ENCODE measurements around the gene SLC46A1. TPM values are rescaled to one million over a fixed set of nuclear protein-coding genes. Genes with fewer than 3 reads are reported as not detected.
A peak's percentile ranks its signal among the peaks of the same experiment; 100 is the strongest.

SLC46A1 gene
- total RNA-seq, 1 donor from 2014 or later, result 6.3 TPM

GRCh38 chr17:28425206-28425605 is 19.2 kb upstream of the SLC46A1 start:
- Mint-ChIP-seq H3K27me3 (ENCODE audit: unreplicated experiment) (peaks cover 2% of the 10 kb centered on the region), H3K9me3 (ENCODE audit: unreplicated experiment) (no peaks in the 10 kb centered on the region), H3K36me3 (ENCODE audit: unreplicated experiment) (no peaks in the 10 kb centered on the region), H3K27ac (ENCODE audit: unreplicated experiment) (no peak overlapping the region), H3K4me3 (ENCODE audit: unreplicated experiment) (no peak overlapping the region), H3K4me1 (ENCODE audit: low read depth, unreplicated experiment) (no peaks in the 10 kb centered on the region)
- no peak for DNase-seq
- TF ChIP-seq CTCF (IDR thresholded peaks at IDR 0.05; ENCODE audit: partially characterized antibody, unreplicated experiment), result no peak

GRCh38 chr17:28421787-28422305 is 15.8 kb upstream of the SLC46A1 start:
- H3K36me3 Mint-ChIP-seq (ENCODE audit: unreplicated experiment), result no peaks in the 10 kb centered on the region
- no peak for DNase-seq

GRCh38 chr17:28416703-28417311 is 10.8 kb upstream of the SLC46A1 start:
- no peaks in the 10 kb centered on the region for H3K4me1 Mint-ChIP-seq (ENCODE audit: low read depth, unreplicated experiment)
- DNase-seq, result peak; percentile 67
- H3K27me3 Mint-ChIP-seq (ENCODE audit: unreplicated experiment), result no peaks in the 10 kb centered on the region
- peaks cover 2% of the 10 kb centered on the region for H3K9me3 Mint-ChIP-seq (ENCODE audit: unreplicated experiment)
- H3K4me3 Mint-ChIP-seq (ENCODE audit: unreplicated experiment), result no peak overlapping the region
- H3K27ac Mint-ChIP-seq (ENCODE audit: unreplicated experiment), result no peak overlapping the region
- TF ChIP-seq CTCF (IDR thresholded peaks at IDR 0.05; ENCODE audit: partially characterized antibody, unreplicated experiment), result peak; percentile 74
- no peaks in the 10 kb centered on the region for H3K36me3 Mint-ChIP-seq (ENCODE audit: unreplicated experiment)

More at GRCh38 chr17:28421787-28422305, 15.8 kb upstream of the SLC46A1 start:
- Mint-ChIP-seq H3K9me3 (ENCODE audit: unreplicated experiment) (peaks cover 2% of the 10 kb centered on the region), H3K27me3 (ENCODE audit: unreplicated experiment) (peaks cover 2% of the 10 kb centered on the region), H3K4me3 (ENCODE audit: unreplicated experiment) (no peak overlapping the region), H3K4me1 (ENCODE audit: low read depth, unreplicated experiment) (no peaks in the 10 kb centered on the region), H3K27ac (ENCODE audit: unreplicated experiment) (no peak overlapping the region)
- TF ChIP-seq CTCF (IDR thresholded peaks at IDR 0.05; ENCODE audit: partially characterized antibody, unreplicated experiment), result no peak

- no peak for DNase-seq
- Mint-ChIP-seq H3K9me3 (ENCODE audit: unreplicated experiment) (peaks cover 2% of the 10 kb centered on the region), H3K36me3 (ENCODE audit: unreplicated experiment) (no peaks in the 10 kb centered on the region), H3K4me3 (ENCODE audit: unreplicated experiment) (no peak overlapping the region), H3K27me3 (ENCODE audit: unreplicated experiment) (no peaks in the 10 kb centered on the region), H3K27ac (ENCODE audit: unreplicated experiment) (no peak overlapping the region), H3K4me1 (ENCODE audit: low read depth, unreplicated experiment) (no peaks in the 10 kb centered on the region)
- TF ChIP-seq CTCF (IDR thresholded peaks at IDR 0.05; ENCODE audit: partially characterized antibody, unreplicated experiment), result no peak
Observed at GRCh38 chr17:28415886-28416285, 9.9 kb upstream of the SLC46A1 start.

GRCh38 chr17:28413804-28414203 is 7.8 kb upstream of the SLC46A1 start:
- Mint-ChIP-seq H3K36me3 (ENCODE audit: unreplicated experiment) (no peaks in the 10 kb centered on the region), H3K27me3 (ENCODE audit: unreplicated experiment) (no peaks in the 10 kb centered on the region), H3K9me3 (ENCODE audit: unreplicated experiment) (peaks cover 2% of the 10 kb centered on the region), H3K4me3 (ENCODE audit: unreplicated experiment) (no peak overlapping the region), H3K27ac (ENCODE audit: unreplicated experiment) (no peak overlapping the region), H3K4me1 (ENCODE audit: low read depth, unreplicated experiment) (no peaks in the 10 kb centered on the region)
- DNase-seq, result no peak
- no peak for TF ChIP-seq CTCF (IDR thresholded peaks at IDR 0.05; ENCODE audit: partially characterized antibody, unreplicated experiment)

Measured in glutamatergic neuron (in vitro differentiated cells).